Gastrocnemius medialis (tissue), 4 donors: Measurements from ENCODE around the gene SGTA.

Source experiments
- CTCF ChIP-seq, 5 experiments: fragments of 450-650 bp in 3 of 5; fragments of 200-600 bp in 2 of 5; sonication (generic) in 2 of 5; IDR thresholded peaks in 4 of 5; conservative IDR thresholded peaks in 1 of 5; 1 replicate in 4 of 5; 2 replicates in 1 of 5; pipeline ENCODE4 v1.5.1; 2016 to 2019; ENCODE audit warnings: antibody characterized with exemption in 5 of 5, mild to moderate bottlenecking in 3 of 5, moderate library complexity in 3 of 5
- POLR2A ChIP-seq, 2 donors: fragments of 450-650 bp; IDR thresholded peaks; one replicate each; pipeline ENCODE4 v1.6.1; 2017; ENCODE audit warnings: antibody characterized with exemption in 2 of 2, mild to moderate bottlenecking in 2 of 2, moderate library complexity in 2 of 2

GRCh38 chr19:2743099-2743498 is 40.0 kb downstream of the SGTA start:
- TF ChIP-seq POLR2A (IDR thresholded peaks at IDR 0.05), result no peak
- TF ChIP-seq CTCF (IDR thresholded peaks at IDR 0.05 in 4 of 5, conservative IDR thresholded peaks at IDR 0.05 in 1 of 5), result no peak
